HG02852 (cell line): Measurements from ENCODE around the gene PMFBP1.
"Not testable (repeated sequence)": the region's sequence is repeated elsewhere in the genome, so short reads cannot be mapped to it uniquely, and the experiment has no call there.

Source experiments
- ATAC-seq: cut with Tn5 transposase; IDR thresholded peaks from one replicate; pipeline ENCODE4 v1.9.1; 2021; ENCODE audit warnings: mild to moderate bottlenecking, moderate library complexity; ENCODE audit not compliant: unreplicated experiment

PMFBP1 gene

GRCh38 chr16:72109966-72110530 is 61.9 kb downstream of the PMFBP1 start:
- no peak for ATAC-seq

GRCh38 chr16:72109300-72109699 is 62.7 kb downstream of the PMFBP1 start:
- no peak for ATAC-seq

- no peak for ATAC-seq
Observed at GRCh38 chr16:72108353-72109102, 63.4 kb downstream of the PMFBP1 start.

- ATAC-seq, result no peak
Observed at GRCh38 chr16:72107371-72107770, 64.6 kb downstream of the PMFBP1 start.

GRCh38 chr16:72105978-72106377 is 66.0 kb downstream of the PMFBP1 start:
- ATAC-seq, result no peak

GRCh38 chr16:72104905-72105304 is 67.0 kb downstream of the PMFBP1 start:
- ATAC-seq, result no peak

GRCh38 chr16:72101195-72101594 is 70.8 kb downstream of the PMFBP1 start:
- no peak for ATAC-seq

- peak; percentile 82 for ATAC-seq
Observed at GRCh38 chr16:72099377-72099818, 72.6 kb downstream of the PMFBP1 start.

GRCh38 chr16:72098936-72099335 is 73.0 kb downstream of the PMFBP1 start:
- ATAC-seq, result no peak

- ATAC-seq, result no peak
Observed at GRCh38 chr16:72094266-72094610, 77.7 kb downstream of the PMFBP1 start.

- peak; percentile 97 for ATAC-seq
Observed at GRCh38 chr16:72093448-72094265, 78.3 kb downstream of the PMFBP1 start, which contains the start of the genes DHX38 and TXNL4B. TSS of gene DHX38 (plus strand) at chr16:72093847. CDS start at chr16:72096158, 2,311 bp downstream. TSS of gene TXNL4B (minus strand) at chr16:72093620. CDS start at chr16:72090749, 2,871 bp downstream.

GRCh38 chr16:72092832-72093447 is 79.0 kb downstream of the PMFBP1 start:
- ATAC-seq, result no peak

- ATAC-seq, result no peak
Observed at GRCh38 chr16:72091217-72091616, 80.7 kb downstream of the PMFBP1 start.

- no peak for ATAC-seq
Observed at GRCh38 chr16:72085002-72085401, 87.0 kb downstream of the PMFBP1 start.

- ATAC-seq, result no peak
Observed at GRCh38 chr16:72084445-72084844, 87.5 kb downstream of the PMFBP1 start.

GRCh38 chr16:72083778-72084404 is 88.1 kb downstream of the PMFBP1 start:
- no peak for ATAC-seq

- not testable (repeated sequence) for ATAC-seq
Observed at GRCh38 chr16:72076991-72077706, 94.8 kb downstream of the PMFBP1 start.

- ATAC-seq, result not testable (repeated sequence)
Observed at GRCh38 chr16:72075067-72075466, 96.9 kb downstream of the PMFBP1 start.

GRCh38 chr16:72073560-72074230 is 98.3 kb downstream of the PMFBP1 start:
- ATAC-seq, result no peak
